SK-MEL-5 (cell line): ENCODE measurements around the gene PHLDB1. TPM values are rescaled to one million over a fixed set of nuclear protein-coding genes. Genes with fewer than 3 reads are reported as not detected.

Source experiments
- DNase-seq: peaks from one replicate; pipeline ENCODE4 v3.0.0-alpha.2; 2016; ENCODE audit warnings: low read depth, low spot score
- in situ Hi-C: cut with HindIII; loops from 2 replicates; pipeline ENCODE4 v1.10.0; 2016; ENCODE audit warnings: low sequenced_read_pairs, high pct_unique_total_duplicates, low pct_unique_long_range_greater_than_20kb
- total RNA-seq: library from RNA; depleted of rRNA; stranded (reverse); fragments of >200 nt; shearing (Covaris generic); gene quantifications from 2 replicates; pipeline ENCODE4 v1.2.3, GENCODE V29; 2014

The PHLDB1 gene
- total RNA-seq, 1 experiment from 2014 or later, result 20.8 TPM

- in situ Hi-C loops, result no loop called here
- no peak for DNase-seq
These were observed 23.9 kb downstream of the PHLDB1 start for GRCh38 chr11:118631142-118631909.

GRCh38 chr11:118632577-118633318, 25.3 kb downstream of the PHLDB1 start:
- no peak for DNase-seq
- in situ Hi-C loops, result no loop called here

- no peak for DNase-seq
- in situ Hi-C loops, result no loop called here
These were observed 25.9 kb downstream of the PHLDB1 start for GRCh38 chr11:118633319-118633690.

DNA sequence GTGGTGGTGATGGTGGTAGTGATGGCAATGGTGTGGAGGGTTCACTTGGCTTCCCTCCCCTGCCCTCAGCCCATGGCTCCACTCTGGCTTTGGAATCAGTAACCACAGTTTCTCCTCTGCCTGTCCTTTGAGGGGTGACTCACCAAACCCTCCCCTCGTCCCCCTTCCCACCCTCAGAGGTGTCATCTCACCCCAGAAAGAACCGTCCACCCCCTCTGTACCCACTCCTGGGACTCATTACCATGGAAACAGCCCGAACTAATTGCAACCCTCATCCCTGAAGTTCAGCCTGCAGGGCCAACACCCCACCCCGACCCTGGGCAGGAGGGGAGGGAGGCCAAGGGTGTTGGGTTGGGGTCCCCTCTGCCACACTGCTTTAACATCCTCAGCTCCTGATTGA, 26.6 kb downstream of the PHLDB1 start:
- no peak for DNase-seq
- in situ Hi-C loops, result no loop called here

- DNase-seq, result no peak
- in situ Hi-C loops, result no loop called here
These were observed 27.2 kb downstream of the PHLDB1 start for GRCh38 chr11:118634431-118635236.

DNA sequence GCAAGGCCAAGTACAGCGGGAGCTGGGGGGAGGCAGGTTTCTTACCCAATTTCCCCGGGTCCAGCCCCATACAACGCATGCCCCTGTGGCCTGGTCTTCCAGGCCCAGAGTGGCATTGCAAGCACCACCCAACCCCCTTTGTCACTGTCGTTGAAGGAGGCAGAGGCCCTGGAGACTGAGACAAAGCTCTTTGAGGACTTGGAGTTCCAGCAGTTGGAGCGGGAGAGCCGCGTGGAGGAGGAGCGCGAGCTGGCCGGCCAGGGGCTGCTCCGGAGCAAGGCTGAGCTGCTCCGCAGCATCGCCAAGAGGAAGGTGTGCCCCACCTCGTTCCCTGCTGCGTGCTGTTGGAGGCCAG, 27.8 kb downstream of the PHLDB1 start:
- in situ Hi-C loops, result no loop called here
- DNase-seq, result no peak

- in situ Hi-C loops, result no loop called here
These were observed 28.2 kb downstream of the PHLDB1 start for GRCh38 chr11:118635642-118636041.

DNA sequence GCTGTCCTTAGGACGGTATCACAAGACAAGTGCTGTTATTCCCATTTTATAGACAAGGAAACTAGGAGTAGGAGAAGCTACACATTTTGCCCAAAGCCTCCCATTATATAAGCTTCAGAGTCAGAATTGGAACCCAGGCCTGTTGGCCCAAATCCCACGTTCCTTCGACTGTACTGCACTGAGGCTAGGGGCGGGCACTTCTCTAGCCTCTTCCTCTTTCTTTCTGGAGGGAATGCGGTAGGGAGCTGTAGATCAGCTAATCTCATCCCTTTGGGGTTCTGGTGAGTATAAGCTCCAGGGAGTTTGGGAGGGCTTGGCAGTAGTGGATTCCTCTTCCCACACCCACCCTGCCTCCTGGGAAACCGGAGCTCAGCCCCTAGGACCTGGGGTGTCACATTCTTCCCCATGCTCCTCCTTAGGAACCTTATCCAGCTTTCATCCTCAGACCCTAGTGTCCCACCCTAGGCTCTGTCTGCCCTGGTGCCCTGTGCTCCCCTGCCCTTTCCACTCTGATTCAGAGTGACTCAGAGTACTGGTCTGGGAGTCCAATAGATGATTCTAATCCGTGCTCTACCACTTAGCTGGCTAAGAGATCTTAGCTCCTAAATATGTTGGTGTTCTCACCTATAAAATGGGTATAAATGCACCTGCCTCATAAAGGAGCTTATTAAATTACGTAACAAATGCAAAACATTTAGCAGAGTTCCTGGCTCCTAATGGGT, 29.3 kb downstream of the PHLDB1 start:
- DNase-seq, result no peak
- in situ Hi-C loops, result no loop called here

More at GRCh38 chr11:118635642-118636041, 28.2 kb downstream of the PHLDB1 start:
- no peak for DNase-seq

DNA sequence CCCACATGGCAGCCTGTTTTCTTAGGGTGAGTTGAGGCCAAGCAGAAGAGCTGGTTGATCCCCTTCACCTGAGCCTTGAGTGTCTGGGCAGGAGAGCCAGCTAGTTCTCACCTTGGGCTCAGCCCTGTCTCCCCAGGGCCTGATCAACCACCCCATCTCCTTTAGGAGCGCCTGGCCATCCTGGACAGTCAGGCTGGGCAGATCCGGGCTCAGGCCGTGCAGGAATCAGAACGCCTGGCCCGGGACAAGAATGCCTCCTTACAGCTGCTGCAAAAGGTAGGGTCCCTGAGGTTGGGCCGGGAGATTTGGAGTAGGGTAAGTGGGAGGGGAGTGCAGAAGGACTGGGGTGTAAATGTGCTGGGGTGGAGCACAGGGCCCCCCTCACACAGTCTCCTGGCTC, 31.3 kb downstream of the PHLDB1 start:
- in situ Hi-C loops, result no loop called here
- DNase-seq, result no peak

DNA sequence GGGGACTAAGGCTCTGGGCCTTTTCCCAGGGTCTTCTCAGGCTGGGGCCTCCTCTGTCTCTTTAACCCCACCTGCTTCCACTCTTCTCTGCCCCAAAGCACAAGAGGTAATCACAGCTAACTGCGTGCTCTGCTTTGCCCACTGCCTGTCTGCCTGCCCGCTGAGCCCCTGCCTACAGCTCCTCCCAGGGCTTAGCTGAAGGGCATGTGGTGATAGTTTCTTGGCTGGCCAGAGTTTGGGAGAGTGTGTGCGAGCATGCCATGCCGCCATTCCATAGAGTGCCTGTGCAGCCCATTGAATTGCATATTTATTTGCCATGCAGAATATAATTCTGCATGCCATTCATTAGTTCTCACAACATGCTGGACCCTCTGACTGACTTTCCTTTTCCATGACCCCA, 32.5 kb downstream of the PHLDB1 start:
- in situ Hi-C loops, result no loop called here

DNA sequence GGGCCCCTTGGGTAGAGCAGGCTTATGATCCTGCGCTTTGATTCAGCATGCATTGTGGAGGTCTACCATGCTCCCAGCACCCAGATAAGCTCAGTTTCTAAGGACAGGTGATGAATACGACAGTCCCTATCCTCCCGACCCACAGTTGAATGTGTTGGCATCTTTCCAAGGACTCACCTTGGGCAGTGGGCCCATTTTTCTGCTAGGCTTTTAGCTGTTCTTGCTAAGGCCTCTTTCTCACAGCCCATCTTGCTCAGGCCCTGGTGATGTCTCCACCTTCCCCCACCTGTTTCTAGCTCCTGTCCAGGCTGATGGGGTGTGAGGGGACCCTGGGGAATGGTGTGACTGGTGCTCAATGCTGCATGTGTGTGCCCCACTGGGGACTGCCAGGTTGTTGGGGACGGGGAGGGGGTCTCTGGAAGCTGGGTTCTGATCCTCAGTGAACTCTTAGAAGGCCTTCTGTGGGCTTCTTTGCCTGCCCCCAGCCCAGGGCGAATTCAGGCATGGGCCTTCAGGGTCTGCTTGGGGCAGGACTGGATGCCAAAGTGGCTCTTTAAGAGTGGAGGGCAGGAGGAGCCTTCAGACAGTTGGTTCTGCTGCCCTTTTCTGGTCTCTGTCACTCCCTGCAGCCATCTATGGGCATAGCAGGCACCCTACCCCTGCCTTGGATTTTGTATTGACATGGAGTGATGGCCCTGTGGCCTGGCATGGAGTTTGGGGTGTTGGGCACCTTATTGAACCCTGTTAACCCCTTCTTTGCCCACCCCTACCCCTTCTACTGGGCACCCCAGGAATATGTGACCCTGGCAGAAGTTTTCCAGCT, 33.1 kb downstream of the PHLDB1 start:
- peak; percentile 40 for DNase-seq
- in situ Hi-C loops, result no loop called here

More for the DNA sequence above, 32.5 kb downstream of the PHLDB1 start:
- DNase-seq, result no peak

- no peak for DNase-seq
- in situ Hi-C loops, result no loop called here
These were observed 34.1 kb downstream of the PHLDB1 start for GRCh38 chr11:118641397-118642019.

DNA sequence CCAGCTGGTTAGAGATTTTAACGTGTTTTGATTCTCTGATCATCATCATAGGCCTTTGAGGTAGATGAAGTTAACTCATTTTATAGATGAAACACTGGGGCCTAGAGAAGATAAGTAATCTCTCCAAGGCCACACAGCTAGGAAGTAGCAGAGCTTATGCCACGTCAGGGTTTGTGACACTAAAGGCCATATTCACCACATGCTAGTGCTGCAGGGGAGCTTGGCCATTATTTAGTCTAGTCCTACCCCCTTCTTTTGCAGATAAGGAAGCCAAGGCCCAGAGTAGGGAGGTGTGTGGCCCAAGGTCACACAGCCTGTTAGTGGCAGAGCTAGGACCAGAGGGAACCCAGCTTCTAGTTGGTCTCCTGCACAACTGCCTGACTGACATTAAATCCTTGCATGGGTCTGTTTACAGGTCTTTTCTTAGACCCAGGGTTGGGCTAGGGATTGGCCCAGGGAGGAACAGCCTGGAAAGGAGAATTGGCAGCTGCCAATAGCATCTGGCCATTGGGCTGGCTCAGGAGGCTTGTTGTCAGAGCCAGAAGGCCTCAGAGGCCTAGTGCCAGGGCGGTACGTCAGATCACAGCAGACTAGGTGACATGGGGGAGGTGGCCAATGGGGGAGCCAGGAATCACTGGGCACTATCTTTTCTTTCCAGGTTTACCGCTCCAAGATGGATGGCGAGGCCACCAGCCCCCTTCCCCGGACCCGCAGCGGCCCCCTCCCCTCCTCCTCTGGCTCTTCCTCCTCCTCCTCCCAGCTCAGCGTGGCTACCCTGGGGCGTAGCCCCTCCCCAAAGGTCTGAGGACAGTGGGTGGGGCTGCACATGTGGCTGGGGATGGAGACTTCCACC, 36.0 kb downstream of the PHLDB1 start:
- DNase-seq, result no peak
- in situ Hi-C loops, result no loop called here

GRCh38 chr11:118643995-118644345, 36.6 kb downstream of the PHLDB1 start:
- in situ Hi-C loops, result no loop called here
- no peak for DNase-seq

DNA sequence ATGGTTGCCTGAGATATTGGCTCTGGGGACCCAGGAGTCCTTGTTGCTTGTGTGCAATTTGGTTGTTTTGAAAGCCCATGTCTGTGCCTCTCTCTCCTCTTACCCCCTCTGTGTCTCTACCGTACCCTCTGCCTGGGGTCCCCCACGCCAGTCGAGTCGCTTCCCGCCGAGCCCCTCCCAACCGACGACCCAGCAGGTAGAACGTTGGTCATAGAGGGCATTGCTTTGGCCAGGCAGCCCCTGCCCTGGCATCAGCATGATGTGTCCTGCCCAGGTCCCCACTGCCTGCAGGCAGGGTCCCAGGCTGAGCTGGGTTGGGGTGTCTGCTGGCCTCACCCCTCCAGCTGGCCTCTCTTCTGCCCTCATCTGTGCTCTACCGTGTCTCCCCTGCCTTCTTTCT, 37.1 kb downstream of the PHLDB1 start:
- in situ Hi-C loops, result no loop called here
- no peak for DNase-seq
